H1 (cell line): Measurements from ENCODE around the gene DIAPH2. TPM values are rescaled to one million over a fixed set of nuclear protein-coding genes. Genes with fewer than 3 reads are reported as not detected.

Source experiments
- CTCF ChIA-PET: fragments of 300-600 bp; sonication (Branson Sonifier 250); formaldehyde crosslinking; loops from one replicate; lab custom pipeline; 2021; ENCODE audit not compliant: partially characterized antibody; lab: Charles Lee
- POLR2A ChIA-PET: fragments of 300-600 bp; sonication (Branson Sonifier 250); formaldehyde crosslinking; loops from one replicate; lab custom pipeline; 2021; ENCODE audit warnings: inconsistent platforms; ENCODE audit not compliant: partially characterized antibody; lab: Charles Lee
- DNase-seq, 2 experiments: peaks; one replicate each; pipeline versions ENCODE4 v3.0.0 to v3.0.0-alpha.2; 2010 to 2022; ENCODE audit warnings: low spot score in 2 of 2, low read depth in 1 of 2, mixed read lengths in 1 of 2
- FAIRE-seq: peaks from 2 replicates; lab custom pipeline; 2011; peaks lifted over from hg19 to GRCh38; lab: Jason Lieb, UNC
- H2AFZ ChIP-seq: 2 replicates; pipeline ENCODE4 v1.8.1; 2012; ENCODE audit warnings: low read length, inconsistent platforms
- H2AK5ac ChIP-seq: 2 replicates; pipeline ENCODE4 v1.6.1; 2013; ENCODE audit warnings: low read depth, low read length
- H2BK120ac ChIP-seq: replicated peaks from 2 replicates; pipeline ENCODE3; 2013; ENCODE audit warnings: low read depth, low read length, inconsistent platforms
- H2BK12ac ChIP-seq: 2 replicates; pipeline ENCODE4 v1.6.1; 2013; ENCODE audit warnings: low read depth, low read length
- H2BK15ac ChIP-seq: 2 replicates; pipeline ENCODE4 v1.6.1; 2013; ENCODE audit warnings: low read length
- H2BK20ac ChIP-seq: 2 replicates; pipeline ENCODE4 v1.6.1; 2013; ENCODE audit warnings: low read length
- H2BK5ac ChIP-seq: 2 replicates; pipeline ENCODE4 v1.6.1; 2013; ENCODE audit warnings: low read depth, low read length
- H3K14ac ChIP-seq: 2 replicates; pipeline ENCODE4 v1.6.1; 2013; ENCODE audit warnings: inconsistent platforms; ENCODE audit not compliant: insufficient read length
- H3K18ac ChIP-seq: 2 replicates; pipeline ENCODE4 v1.6.1; 2013; ENCODE audit warnings: low read length; ENCODE audit errors: extremely low read depth
- H3K23ac ChIP-seq: 2 replicates; pipeline ENCODE4 v1.6.1; 2013; ENCODE audit warnings: inconsistent platforms; ENCODE audit not compliant: insufficient read length
- H3K23me2 ChIP-seq: 2 replicates; pipeline ENCODE4 v1.6.1; 2013; ENCODE audit warnings: low read depth, low read length
- H3K27ac ChIP-seq: 2 replicates; pipeline ENCODE4 v1.6.1; 2011; ENCODE audit warnings: low read depth, low read length, inconsistent platforms
- H3K27me3 ChIP-seq, 4 experiments: replicated peaks in 1 of 4; 1 replicate in 1 of 4; 2 replicates in 3 of 4; pipeline versions ENCODE4 v1.6.1 to v1.8.1; 2011 to 2013; ENCODE audit warnings: low read length in 3 of 4, mild to moderate bottlenecking in 3 of 4, inconsistent platforms in 2 of 4, mixed read lengths in 2 of 4, moderate library complexity in 1 of 4; ENCODE audit not compliant: control insufficient read depth in 3 of 4, insufficient read depth in 3 of 4; ENCODE audit errors: extremely low read depth in 1 of 4
- H3K36me3 ChIP-seq, 4 experiments: 2 replicates each; pipeline versions ENCODE4 v1.6.1 to v1.8.1; 2011 to 2013; ENCODE audit warnings: mild to moderate bottlenecking in 4 of 4, low read length in 3 of 4, moderate library complexity in 2 of 4, control low read depth in 1 of 4, inconsistent platforms in 1 of 4; ENCODE audit not compliant: insufficient read depth in 4 of 4, control insufficient read depth in 2 of 4
- H3K4ac ChIP-seq: replicated peaks from 2 replicates; pipeline ENCODE3; 2013; ENCODE audit warnings: low read length, low read depth, mixed read lengths, inconsistent platforms; ENCODE audit not compliant: insufficient read length
- H3K4me1 ChIP-seq, 4 experiments: replicated peaks in 1 of 4; 1 replicate in 1 of 4; 2 replicates in 3 of 4; pipeline versions ENCODE4 v1.6.1 to v1.8.1; 2011 to 2013; ENCODE audit warnings: low read length in 3 of 4, inconsistent platforms in 2 of 4, mixed read lengths in 1 of 4; ENCODE audit not compliant: insufficient read depth in 4 of 4, control insufficient read depth in 3 of 4
- H3K4me2 ChIP-seq, 2 experiments: 2 replicates each; pipeline versions ENCODE4 v1.6.1 to v1.8.1; 2011 to 2013; ENCODE audit warnings: low read depth in 2 of 2, low read length in 2 of 2, control low read depth in 1 of 2, inconsistent platforms in 1 of 2, mild to moderate bottlenecking in 1 of 2; ENCODE audit not compliant: insufficient read depth in 1 of 2
- H3K4me3 ChIP-seq, 4 experiments: fragments of 200-600, 300-600 bp in 1 of 4; sonication (generic), shearing (Covaris generic), sonication (Bioruptor Twin) in 1 of 4; 2 replicates each; pipeline versions ENCODE4 v1.5.1 to v1.8.1; 2011 to 2016; ENCODE audit warnings: low read length in 4 of 4, low read depth in 3 of 4, control low read depth in 2 of 4, inconsistent platforms in 2 of 4, mild to moderate bottlenecking in 2 of 4, mixed read lengths in 1 of 4, moderate library complexity in 1 of 4; ENCODE audit not compliant: insufficient read depth in 2 of 4; ENCODE audit errors: extremely low read depth in 1 of 4
- H3K56ac ChIP-seq: replicated peaks from 2 replicates; pipeline ENCODE3; 2013; ENCODE audit warnings: low read depth, mild to moderate bottlenecking, mixed read lengths, low read length, inconsistent platforms; ENCODE audit not compliant: insufficient read length
- H3K79me1 ChIP-seq: 2 replicates; pipeline ENCODE4 v1.6.1; 2013; ENCODE audit warnings: low read depth, low read length, control low read depth
- H3K79me2 ChIP-seq, 2 experiments: 2 replicates each; pipeline versions ENCODE4 v1.6.1 to v1.8.1; 2012 to 2013; ENCODE audit warnings: low read length in 2 of 2, mild to moderate bottlenecking in 2 of 2, inconsistent platforms in 1 of 2; ENCODE audit not compliant: insufficient read depth in 2 of 2, control insufficient read depth in 1 of 2
- H3K9ac ChIP-seq, 4 experiments: replicated peaks in 1 of 4; 1 replicate in 1 of 4; 2 replicates in 3 of 4; pipeline versions ENCODE4 v1.6.1 to v1.8.1; 2011 to 2013; ENCODE audit warnings: low read depth in 3 of 4, low read length in 3 of 4, control low read depth in 2 of 4, mild to moderate bottlenecking in 2 of 4, moderate library complexity in 2 of 4, inconsistent platforms in 1 of 4; ENCODE audit errors: extremely low read depth in 1 of 4
- H3K9me3 ChIP-seq, 2 experiments: 2 replicates each; pipeline versions ENCODE4 v1.6.1 to v1.8.1; 2012 to 2013; ENCODE audit warnings: mild to moderate bottlenecking in 2 of 2, moderate library complexity in 2 of 2, control low read depth in 1 of 2, inconsistent platforms in 1 of 2, low read depth in 1 of 2, low read length in 1 of 2, mixed read lengths in 1 of 2; ENCODE audit not compliant: insufficient read depth in 2 of 2
- H4K20me1 ChIP-seq, 2 experiments: replicated peaks in 1 of 2; 2 replicates each; pipeline versions ENCODE3 to v1.8.1; 2011 to 2013; ENCODE audit warnings: inconsistent platforms in 2 of 2, low read length in 2 of 2, mild to moderate bottlenecking in 1 of 2; ENCODE audit not compliant: insufficient read depth in 2 of 2, control insufficient read depth in 1 of 2
- H4K5ac ChIP-seq: 2 replicates; pipeline ENCODE4 v1.6.1; 2013; ENCODE audit warnings: low read length, low read depth, mixed read lengths, inconsistent platforms; ENCODE audit not compliant: insufficient read length
- H4K8ac ChIP-seq: 2 replicates; pipeline ENCODE4 v1.8.0; 2013; ENCODE audit warnings: mild to moderate bottlenecking, moderate library complexity, low read length, inconsistent platforms; ENCODE audit not compliant: insufficient read depth; ENCODE audit errors: extremely low read depth
- H4K91ac ChIP-seq: replicated peaks from 2 replicates; pipeline ENCODE3; 2013; ENCODE audit warnings: low read length, mixed read lengths, inconsistent platforms; ENCODE audit not compliant: insufficient read length
- TEAD4 ChIP-seq: IDR thresholded peaks from 2 replicates; pipeline ENCODE4 v1.6.1; 2012; ENCODE audit warnings: low read depth, low read length, inconsistent platforms, mixed read lengths
- WGBS, 2 experiments: shearing (Covaris generic) in 1 of 2; methylation state at CpG; one replicate each; pipeline versions ENCODE4 v1.1.6 to v1.1.7; 2013 to 2015; ENCODE audit warnings: low lambda C conversion rate in 2 of 2, mixed read lengths in 2 of 2, inconsistent platforms in 1 of 2, low coverage in 1 of 2, missing lambda C conversion rate in 1 of 2; ENCODE audit not compliant: insufficient replicate concordance in 2 of 2, insufficient coverage in 1 of 2, insufficient read length in 1 of 2; ENCODE audit errors: extremely low coverage in 1 of 2, missing lambda C conversion rate in 1 of 2; 5-methylcytosine and 5-hydroxymethylcytosine counted together
- polyA plus RNA-seq, 7 experiments: library from polyadenylated mRNA; depleted of rRNA in 3 of 7; stranded (reverse) in 5 of 7; unstranded in 2 of 7; fragments of >200 nt in 5 of 7; fragments of 200-250 nt in 2 of 7; gene quantifications; 1 replicate in 5 of 7; 2 replicates in 1 of 7; 4 replicates in 1 of 7; pipeline versions ENCODE4 v1.2.1 to v1.2.3, GENCODE V29; 2011 to 2013; ENCODE audit warnings: missing spikeins in 2 of 7, mixed read lengths in 2 of 7
- total RNA-seq: library from RNA; stranded (reverse); fragmentation: NEBNext Ultra II Directional; extraction: Animal tissue kit (Norgen Biotek cat#: 25700); gene quantifications from 2 replicates; pipeline ENCODE4 v1.2.1, GENCODE V29; 2021

Gene DIAPH2
- total and polyA plus RNA-seq, 2 of the 8 experiments (the other 6 are each of a cell fraction or from before 2014, with no cell fraction given) = 4.4 to 24.3 TPM

GRCh38 chrX:96693407-96693806, 8.8 kb downstream of the DIAPH2 start:
- Histone ChIP-seq H2AFZ (no peak overlapping the region), H3K9me3 (no peaks in the 10 kb centered on the region), H4K20me1 (no peaks in the 10 kb centered on the region), H3K14ac (no peak overlapping the region), H3K27ac (no peak overlapping the region), H4K8ac (no peak overlapping the region), H4K5ac (no peak overlapping the region), H3K23me2 (no peaks in the 10 kb centered on the region), H3K9ac (no peak overlapping the region), H3K79me1 (no peaks in the 10 kb centered on the region), H3K36me3 (no peaks in the 10 kb centered on the region), H3K18ac (no peak overlapping the region), H3K56ac (no peak overlapping the region), H3K4me3 (no peak overlapping the region), H3K23ac (no peak overlapping the region), H3K4ac (no peak overlapping the region), H2BK12ac (no peak overlapping the region), H2BK120ac (no peak overlapping the region), H3K79me2 (peaks cover 0 to 2% of the 10 kb centered on the region in 2 experiments; a peak in 1 of 4 replicates), H4K91ac (no peak overlapping the region), H2BK15ac (no peak overlapping the region), H2BK20ac (no peak overlapping the region), H2BK5ac (no peak overlapping the region), H2AK5ac (no peak overlapping the region), H3K4me2 (no peak overlapping the region), H3K4me1 (peaks cover 0 to 6% (median 0%) of the 10 kb centered on the region in 4 experiments; a peak in 2 of 7 replicates), H3K27me3 (no peaks in the 10 kb centered on the region)
- WGBS, 2 experiments = 92% methylated on average over 5 of the region's 6 CpGs; no CpG with 5 or more reads in 1 of the 2 experiments
- POLR2A ChIA-PET = no interaction called here
- DNase-seq (no peak), FAIRE-seq (no peak)
- CTCF ChIA-PET = no interaction called here
- TF ChIP-seq TEAD4 = no peak
